ENCODE measurements around the gene GOSR2.
A peak's percentile ranks its signal among the peaks of the same experiment; 100 is the strongest.
"Not testable (repeated sequence)": the region's sequence is repeated elsewhere in the genome, so short reads cannot be mapped to it uniquely, and the experiment has no call there.

The GOSR2 gene

GRCh38 chr17:46935658-46936266, 12.8 kb downstream of the GOSR2 start:
- no peak for DNase-seq

DNA sequence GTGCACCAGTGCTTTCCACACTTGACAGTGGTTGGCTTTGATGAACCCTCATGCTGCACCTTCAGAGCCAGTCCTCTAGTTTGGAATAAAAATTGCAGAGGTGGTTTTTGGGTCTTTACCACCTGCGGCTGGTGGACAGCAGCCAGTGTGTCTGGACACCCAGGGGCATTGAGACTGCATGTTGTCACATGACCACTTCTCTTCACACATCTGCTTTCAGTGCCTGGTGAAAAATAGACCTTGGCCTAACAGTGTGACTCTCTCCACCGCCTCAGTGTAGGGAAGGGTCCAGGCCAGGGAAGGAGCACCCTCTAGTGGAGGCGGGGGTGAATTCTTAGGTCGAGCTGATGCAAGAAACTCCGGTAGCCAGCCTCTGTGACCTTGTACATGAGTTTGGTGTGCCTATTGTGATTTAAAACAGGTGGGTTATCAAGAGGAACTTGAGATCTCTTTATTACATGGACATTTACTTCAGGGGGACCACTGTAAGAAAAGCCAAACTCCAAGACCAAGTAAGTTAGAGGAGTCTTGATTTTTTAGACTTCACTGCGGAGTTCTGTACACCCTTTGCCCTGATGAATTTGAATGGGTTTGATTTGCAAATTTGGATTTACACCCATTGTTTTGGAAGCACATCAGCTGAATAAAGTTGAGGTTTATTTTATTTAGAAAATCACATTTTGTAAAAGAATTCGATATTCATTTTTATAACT, 17.9 kb downstream of the GOSR2 start:
- DNase-seq: peak; percentile 75 to 85

- peak; percentile 73 to 80 for DNase-seq
Observed at GRCh38 chr17:46942441-46943217, 19.7 kb downstream of the GOSR2 start.

GRCh38 chr17:46943218-46943500, 20.2 kb downstream of the GOSR2 start:
- DNase-seq: no peak

DNA sequence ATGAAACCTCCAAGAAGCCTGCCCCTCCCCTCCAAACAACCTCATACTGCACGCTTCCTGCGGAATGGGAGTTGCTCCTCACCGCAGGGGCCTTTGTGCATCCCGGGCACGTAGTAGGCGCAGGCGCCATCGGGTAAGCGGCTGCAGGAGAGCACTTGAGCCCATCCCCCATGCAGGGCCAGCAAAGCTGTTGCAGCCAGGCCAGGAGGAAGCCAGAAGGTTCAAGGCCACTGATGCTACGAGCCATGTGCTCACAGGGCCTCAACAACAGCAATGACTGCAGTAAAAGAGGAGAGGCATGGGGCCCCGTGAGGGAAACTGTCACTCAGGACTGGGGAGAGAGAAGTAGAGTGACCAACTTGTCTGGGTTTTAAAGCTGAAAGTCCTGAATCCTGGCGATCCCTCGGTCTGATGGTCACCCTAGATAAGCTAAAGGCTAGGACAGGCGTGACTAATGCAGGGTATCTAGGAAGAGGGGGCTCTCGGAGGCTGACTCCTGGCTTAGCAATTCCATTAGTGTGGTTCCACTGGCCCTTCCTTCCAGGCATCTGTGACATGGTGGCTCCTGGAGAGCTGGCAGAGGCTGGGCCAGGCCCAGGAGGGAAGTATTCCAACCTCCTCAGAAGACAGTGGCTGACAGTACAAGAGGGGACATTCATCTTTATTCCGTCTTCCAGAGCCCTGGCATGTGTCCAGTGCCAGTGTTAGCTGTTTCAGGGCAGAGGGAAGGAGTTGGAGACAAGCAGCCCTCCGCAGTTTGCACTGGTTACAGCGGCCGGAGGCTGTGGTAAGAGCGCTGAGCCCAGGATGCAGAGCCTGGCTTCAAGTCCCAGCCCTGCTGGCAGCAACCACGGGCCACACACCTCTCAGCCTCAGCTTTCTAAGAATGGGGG, 20.8 kb downstream of the GOSR2 start:
- no peak for DNase-seq

GRCh38 chr17:46944931-46945330, 22.0 kb downstream of the GOSR2 start:
- DNase-seq: no peak

DNA sequence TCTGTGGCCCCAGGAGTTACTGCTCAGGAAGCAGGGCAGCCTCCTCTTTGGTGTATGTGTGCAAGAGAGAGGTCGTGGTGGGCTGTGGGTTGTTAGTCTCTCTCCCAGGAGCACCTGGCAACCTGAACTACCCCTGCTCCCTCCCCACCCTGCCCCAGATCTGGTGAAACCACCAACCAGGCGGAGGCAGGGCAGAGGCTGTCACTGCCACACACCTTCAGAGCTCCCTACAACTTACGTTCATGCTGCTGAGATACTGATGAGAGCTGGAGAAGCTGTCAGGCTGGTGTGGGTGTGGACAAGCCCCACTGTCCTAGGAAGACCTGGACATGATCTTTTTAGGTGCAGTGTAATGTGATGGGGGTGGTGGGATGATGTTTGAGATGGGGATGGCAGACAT, 24.3 kb downstream of the GOSR2 start:
- DNase-seq: no peak

GRCh38 chr17:46948544-46948943, 25.6 kb downstream of the GOSR2 start:
- DNase-seq: no peak

DNA sequence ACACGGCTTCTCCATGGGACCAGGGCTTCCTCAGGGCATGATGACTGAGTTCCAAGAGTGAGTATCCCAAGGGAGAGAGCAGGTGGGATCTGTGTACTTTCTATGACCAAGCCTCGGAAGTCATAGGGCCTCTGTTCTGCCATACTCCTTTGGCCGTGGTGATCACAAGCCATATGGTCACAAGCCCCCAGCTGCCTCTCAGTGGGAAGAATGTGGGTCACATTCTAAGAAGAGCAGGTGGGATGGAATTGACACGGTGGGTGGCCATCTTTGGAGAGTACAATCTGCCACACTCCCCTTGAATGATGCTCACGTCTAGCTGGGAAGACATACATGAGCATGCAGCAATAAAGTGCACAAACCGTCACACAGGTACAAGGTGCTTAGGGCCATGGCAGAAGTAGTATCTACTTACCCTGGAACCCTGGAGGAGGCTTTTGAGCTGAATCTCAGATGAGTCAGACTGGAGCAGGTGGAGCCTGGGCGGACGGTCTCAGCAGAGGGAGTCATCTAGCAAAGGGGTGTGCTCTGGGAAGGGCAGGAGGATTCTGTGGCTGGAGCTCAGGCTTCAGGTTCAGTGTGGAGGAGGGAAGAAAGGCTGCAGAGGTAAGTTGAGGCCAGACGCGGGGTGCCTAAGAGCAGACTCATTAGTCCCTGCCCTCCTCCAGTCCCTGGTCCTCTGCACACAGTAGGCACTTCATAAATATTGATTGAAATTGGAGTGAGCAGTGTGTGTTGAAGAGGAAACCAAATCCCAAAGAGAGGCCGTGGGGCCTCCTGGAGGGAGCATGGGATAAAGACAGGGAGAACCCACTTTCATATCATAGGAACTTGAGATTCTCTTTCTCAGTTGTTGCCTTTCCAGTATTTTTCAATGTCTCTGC, 26.6 kb downstream of the GOSR2 start:
- no peak for DNase-seq

DNA sequence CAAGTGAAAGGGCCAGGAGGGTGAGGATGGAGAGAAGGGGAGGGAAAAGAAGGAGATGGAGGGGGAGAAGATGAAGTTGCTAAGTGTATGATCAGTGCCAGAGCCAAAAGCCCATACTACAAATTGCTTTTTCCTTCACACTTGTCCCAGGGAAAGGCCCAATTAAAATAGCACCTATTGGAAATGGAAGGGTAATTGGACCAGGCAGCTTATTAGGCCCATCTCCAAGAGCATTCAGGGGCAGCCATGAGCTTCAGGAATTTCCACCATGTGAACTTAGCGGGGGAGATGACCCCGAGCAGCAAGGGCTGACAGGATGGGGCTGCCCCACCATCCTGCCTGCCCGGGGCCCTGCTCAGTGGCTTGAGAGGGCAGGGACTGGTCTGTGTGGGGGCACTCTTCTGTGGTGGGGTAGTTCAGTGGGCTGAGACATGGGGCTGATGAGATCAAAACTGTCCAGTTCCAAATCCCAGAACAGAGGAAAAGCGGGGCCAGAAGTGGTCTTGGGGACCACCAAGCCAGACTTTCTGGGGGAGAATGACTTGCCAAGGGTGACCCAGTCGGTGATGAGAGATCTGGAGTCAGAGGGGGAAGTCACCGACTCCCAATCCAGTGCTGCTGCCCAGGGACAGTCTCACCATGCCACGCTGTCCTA, 27.5 kb downstream of the GOSR2 start:
- no peak for DNase-seq

- no peak for DNase-seq
Observed at GRCh38 chr17:46950997-46951621, 28.1 kb downstream of the GOSR2 start.

DNA sequence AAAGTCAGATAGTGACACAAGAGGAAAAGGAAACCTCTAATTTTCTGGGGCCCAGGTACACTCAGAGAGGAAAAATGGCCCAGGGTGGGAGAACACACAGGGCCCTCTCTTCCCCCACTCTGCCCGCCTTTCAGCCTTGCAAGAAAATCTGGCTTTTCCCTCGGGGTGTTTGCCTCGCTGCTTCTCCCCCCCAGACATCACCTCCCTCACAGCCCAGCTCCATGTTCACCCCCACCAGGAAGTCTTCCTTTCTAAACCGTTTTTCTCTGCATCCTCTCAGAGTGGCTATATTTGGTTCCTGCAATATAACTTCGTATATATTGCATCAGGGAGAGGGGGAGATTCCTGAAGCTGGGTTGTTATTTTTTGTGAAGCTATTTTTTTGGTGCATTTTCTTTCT, 28.7 kb downstream of the GOSR2 start:
- DNase-seq: no peak

DNA sequence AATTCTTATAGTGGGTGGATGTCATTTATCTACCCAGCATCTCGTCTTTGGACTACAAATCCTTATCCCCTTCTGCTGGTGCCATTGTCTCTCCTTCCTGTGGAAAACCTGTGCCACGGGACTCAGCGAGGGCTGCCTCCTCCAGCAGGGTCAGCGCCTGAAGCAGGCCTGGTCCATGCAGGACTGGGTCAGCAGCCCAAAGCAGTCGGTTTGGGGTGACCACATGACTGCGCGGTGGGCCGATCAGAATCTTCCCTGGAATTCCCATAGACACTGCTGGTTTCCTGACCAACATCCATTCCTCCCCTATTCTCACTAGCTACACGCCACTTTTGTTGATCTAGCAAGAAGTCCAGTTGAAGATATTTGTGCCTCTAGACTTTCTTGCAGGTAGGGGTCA, 29.2 kb downstream of the GOSR2 start:
- DNase-seq: no peak

DNA sequence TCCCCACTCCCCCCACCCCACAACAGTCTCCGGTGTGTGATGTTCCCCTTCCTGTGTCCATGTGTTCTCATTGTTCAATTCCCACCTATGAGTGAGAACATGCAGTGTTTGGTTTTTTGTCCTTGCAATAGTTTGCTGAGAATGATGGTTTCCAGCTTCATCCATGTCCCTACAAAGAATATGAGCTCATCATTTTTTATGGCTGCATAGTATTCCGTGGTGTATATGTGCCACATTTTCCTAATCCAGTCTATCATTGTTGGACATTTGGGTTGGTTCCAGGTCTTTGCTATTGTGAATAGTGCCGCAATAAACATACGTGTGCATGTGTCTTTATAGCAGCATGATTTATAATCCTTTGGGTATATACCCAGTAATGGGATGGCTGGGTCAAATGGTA, 30.2 kb downstream of the GOSR2 start:
- not testable (repeated sequence) for DNase-seq

GRCh38 chr17:46958041-46958591, 35.2 kb downstream of the GOSR2 start:
- DNase-seq: no peak

DNA sequence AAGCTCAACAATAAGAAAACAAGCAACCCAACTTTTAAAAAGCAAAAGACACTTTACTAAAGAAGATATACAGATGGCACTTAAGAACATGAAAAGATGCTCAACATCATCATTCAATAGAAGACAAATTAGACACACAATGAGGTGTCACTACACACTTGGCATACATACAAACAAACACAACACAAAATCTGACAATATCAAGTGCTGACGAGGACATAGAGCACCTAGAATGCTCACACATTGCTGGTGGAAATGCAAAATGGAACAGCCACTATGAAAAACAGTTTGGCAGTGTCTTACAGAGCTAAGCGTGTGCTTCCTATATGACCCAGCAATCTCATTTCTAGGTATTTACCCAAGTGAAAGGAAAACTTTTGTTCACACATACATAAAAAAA, 37.2 kb downstream of the GOSR2 start:
- DNase-seq: no peak

DNA sequence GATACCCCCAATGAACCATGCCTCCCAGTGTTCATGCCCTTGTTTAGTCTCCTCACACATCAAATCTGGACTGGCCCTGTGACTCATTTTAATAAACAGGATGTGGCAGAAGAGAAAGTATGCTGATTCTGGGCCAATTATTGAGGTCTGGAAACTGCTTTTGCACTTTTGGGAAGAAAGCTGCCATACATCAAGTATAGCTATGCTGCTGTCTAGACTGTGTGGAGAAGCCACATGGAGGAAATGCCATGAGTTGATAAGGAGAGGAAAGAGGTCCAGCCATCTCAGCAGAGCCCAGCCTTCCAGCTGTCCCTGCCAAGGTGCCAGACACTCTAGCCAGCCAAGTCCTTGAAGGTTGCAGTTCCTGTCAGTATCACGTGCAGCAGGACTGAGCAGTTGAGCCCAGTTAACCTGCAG, 39.4 kb downstream of the GOSR2 start:
- no peak for DNase-seq

DNA sequence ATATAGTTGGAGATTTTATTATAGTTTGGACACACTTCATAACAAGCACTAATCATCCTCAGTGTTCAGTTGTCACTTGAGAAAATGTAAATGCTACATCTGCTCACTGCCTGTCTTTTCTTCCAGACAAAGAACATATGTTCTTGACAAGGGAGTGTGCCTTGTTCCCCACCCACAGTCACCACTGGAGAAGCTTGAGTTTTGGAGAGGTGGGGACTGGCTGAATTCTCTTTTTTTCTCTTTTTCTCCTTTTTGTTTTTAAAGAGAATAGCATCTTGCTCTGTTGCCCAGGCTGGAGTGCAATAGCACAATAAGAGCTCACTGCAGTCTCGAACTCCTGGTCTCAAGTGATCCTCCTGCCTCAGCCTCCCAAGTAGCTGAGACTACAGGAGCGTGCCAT, 40.6 kb downstream of the GOSR2 start:
- no peak for DNase-seq

- DNase-seq: no peak
Observed at GRCh38 chr17:46964315-46965265, 41.6 kb downstream of the GOSR2 start.
